HG02981 (cell line): Measurements from ENCODE around the gene ELFN2.
"Not testable (repeated sequence)": the region's sequence is repeated elsewhere in the genome, so short reads cannot be mapped to it uniquely, and the experiment has no call there.

ENCODE experiments used
- ATAC-seq: cut with Tn5 transposase; IDR thresholded peaks from one replicate; pipeline ENCODE4 v1.9.1; 2021; ENCODE audit warnings: mild to moderate bottlenecking, moderate library complexity; ENCODE audit not compliant: unreplicated experiment

The ELFN2 gene

DNA sequence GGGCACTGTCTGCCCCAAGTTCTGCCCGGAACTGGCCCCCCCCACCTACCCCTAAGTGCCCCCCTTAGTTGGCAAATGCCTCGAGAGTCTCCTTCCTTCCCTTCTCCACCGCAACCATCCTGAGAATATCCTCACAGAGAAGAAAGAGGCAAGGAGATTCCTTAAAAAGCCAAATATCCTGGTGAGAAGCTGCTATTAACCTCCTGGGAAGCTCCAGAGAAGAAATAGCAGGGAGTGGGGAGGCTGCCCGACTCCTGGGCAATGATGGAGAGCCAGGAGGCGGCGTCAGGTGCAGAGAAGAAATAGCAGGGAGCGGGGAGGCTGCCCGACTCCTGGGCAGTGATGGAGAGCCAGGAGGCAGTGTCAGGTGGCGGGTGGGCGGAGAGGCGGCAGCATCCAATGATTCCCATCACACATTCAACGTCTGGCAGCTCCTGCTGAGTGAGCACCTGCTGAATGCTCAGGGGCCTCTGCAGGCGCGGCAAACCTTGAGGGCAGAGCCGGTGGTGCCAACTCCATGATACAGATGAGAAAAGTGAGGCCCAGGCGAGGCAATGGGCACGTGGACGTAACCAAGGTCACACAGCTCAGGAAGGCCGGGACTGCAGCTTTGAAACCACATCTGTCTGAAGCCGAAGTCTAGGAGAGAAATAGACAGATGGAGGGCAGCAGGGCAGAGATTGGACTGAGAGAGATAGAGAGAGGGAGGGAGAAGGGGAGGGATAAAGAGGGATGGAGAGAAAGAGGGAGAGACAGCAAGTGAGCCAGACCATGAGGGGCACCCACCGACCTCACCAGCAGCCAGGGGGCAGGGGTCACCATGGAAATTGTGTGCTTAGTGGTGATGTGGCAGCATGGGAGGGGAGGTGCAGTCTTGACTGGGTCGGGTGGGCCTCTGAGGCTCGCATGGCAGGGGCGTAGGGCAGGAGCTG is 86.7 kb downstream of the ELFN2 start:
- ATAC-seq, result no peak

DNA sequence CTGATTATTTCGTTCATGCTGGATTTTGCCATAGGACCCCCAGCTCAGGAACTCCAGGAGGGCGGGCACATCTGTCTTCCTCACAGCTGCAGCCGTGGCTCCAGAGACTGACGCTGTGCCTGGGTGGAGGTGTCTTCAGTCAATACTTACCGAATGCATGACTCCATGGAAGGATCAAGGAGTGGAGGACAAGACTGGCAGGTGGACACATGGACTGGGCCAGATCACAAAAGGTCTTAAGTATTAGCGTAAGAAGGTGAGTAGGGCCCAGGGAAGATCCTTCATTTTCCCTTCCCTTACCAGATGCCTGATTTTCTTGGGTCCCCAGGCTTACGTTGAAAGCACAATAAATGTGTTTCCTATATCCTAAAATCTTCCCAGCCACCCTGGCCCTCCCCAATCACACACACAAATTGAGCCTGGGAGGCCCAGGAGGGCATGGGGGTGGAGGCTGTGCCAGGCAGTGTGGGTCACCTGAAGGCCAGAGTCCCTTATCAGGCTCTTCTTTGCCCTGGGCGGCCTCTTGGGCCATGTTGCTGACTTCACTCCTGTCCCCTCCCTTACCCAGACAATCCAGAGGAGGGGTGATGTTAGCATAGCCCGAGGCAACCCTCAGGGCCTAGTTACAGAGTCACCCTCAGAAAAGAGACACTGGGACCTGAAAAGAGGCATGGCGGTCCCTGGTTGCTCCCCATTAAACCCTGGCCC is 88.6 kb downstream of the ELFN2 start:
- ATAC-seq, result no peak

DNA sequence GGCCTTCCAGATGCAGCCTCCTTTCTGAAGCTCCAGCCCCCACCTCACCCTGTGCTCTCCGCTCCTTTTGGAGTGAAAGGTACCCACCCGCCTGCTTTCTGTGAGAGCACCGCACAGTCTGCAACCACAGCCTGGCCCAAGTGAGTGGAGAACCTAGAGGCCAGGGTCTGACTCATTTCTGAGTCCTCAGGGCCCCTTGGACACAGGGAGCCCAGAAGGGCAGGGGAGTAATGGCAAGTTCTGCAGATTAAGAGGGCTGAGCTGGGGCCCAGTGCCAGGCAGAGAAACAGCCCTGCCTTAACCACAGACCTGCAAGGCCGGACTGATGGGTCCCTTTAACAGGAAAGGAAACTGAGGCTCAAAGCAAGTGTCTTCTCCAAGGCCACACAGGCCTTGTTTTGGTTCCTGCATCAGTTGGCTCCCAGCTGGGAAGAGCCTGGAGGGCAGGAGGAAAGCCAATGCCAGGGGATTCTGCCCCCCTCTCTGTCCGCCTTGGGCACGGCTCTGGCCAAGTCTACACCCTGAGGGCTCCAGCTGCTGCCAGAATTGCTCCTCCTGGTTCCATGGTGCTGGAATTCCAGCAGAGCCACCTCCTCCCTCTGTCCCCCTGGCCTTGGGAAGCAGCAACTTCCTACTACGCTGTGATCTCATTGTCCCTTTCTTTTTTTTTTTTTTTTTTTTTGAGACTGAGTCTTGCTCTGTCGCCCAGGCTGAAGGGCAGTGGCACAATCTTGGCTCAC is 89.9 kb downstream of the ELFN2 start:
- ATAC-seq, result no peak

DNA sequence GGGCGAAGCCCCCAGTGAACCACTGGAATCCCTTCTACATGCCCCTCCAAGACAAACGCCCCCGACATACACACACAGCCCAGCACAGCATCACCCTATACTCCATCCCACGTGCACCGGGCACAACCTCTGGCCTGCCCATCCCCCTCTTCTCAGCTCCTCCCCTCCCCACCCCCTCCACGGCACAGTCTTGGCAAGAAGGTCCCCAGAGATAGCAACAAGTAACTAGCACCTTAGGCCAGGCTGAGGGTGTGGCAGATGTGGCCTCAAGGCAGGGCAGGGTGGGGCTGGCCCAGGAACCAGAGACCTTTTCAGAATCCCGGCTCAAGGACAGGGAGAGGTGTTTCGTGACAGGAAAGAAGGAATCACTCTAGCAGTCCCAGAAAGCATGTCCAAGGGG is 90.7 kb downstream of the ELFN2 start:
- ATAC-seq, result no peak

DNA sequence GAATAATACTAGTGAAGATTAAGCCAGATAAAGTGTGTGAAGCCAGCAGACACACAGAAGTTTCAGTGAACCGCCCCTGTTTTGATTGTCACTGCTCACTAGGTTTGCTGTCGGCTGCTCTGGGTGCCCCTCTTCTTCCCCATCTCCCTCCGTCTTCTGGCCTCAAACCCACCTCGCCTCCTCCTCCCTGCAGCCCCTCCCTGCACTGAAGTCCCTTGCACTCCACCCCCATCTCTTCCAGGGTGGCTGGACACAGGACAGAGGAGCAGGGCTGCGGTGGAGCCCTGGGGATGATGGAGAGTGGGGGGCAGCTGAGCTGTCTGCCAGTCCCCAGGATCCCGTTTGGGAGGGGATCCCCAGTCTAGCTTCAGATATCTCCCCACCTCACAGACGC is 91.5 kb downstream of the ELFN2 start:
- ATAC-seq, result no peak

DNA sequence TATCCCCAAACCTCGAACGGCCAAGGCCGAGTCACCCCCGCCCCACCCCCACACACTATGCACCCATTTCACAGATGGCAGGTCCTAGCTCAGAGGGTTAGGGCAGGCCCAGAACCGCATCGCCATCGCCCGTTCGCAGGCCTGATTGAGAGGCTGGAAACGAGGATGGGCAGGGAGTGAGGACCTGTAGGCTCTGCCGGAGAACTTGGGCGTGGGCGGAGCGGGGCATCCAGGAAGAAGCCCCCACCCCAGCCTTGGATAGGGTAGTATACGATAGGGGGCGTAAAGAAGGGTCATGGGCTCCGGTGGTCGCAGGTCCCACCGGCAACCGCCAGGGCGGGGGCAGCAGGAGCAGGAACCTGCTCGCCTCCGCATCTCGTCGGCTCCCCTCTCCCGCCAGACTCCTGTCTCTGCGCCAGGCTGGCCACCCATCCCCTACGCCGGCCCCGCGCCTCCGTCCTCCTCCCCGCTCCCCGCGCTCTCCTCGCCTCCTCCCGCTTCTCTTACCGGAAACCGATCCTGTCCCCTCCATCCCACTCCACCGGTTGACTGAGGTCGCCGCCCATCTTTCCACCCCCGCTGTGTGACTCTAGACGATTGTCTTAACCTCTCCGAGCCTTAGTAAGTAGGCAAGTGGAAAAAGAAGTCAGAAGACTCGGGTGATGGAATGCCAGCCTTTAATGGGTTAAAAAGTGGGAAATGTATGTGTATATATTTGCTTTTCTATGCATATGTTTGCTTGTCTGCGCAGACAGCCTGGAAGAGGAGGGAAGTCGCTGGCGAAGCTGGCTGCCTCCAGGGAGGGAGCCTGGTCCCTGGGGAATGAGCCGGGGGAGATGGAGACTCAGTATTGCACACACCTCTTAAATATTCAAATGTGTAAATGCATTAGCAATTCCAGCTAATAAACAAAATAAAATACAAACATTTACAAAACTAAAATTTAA is 92.1 kb downstream of the ELFN2 start:
- no peak for ATAC-seq

DNA sequence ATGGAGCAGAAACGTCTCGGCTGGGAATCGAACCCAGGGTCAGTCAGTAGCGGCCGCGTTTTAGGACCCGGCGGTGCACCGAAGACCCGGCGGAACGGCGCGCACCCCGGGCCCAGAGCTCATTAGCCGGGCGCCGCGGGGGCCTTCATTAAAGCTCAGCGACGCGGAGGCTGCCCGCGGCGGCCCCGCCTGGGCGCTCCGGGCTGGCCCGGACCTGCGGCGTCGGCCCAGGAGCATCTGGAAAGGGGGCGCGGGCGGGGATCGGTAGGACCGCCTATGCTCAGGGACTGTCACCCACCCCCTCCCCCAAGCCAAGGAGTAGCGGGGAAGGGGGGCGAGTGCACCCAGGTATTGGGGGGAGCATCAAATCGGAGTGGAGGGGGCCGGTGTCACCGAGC is 92.8 kb downstream of the ELFN2 start:
- ATAC-seq, result no peak

DNA sequence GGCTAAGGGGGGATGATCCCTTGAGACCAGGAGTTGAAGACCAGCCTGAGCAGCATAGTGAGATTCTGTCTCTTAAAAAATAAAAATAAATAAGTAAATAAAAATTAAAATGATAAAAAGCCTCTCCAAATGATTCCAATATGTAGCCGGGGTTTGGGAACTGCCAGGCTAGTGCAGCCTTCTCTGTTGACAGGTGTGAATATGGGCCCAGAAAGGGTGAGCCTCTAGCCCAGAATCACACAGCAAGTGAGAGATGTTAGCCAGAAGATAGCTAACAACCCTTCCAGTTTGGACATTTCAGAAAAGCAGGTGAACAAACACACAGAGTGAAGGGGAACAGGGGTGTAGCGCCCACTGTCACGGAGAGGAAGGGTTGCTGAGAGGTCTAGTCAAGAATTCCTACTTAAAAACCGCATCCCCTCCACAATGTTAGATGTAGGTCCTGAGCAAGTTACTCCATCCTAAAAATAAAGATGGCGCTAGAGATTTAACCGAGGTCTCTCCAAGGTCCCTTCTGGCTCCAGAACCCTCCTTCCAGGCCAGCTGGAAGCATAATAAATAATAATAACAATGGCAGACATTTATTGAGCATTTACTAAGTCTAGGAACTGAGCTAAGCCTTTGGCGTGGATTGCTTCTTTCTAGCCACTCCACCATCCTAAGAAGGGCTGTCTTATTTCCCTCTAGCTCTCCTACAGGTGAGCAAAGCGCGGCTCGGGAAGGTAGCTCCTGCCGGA is 93.4 kb downstream of the ELFN2 start:
- ATAC-seq, result no peak

DNA sequence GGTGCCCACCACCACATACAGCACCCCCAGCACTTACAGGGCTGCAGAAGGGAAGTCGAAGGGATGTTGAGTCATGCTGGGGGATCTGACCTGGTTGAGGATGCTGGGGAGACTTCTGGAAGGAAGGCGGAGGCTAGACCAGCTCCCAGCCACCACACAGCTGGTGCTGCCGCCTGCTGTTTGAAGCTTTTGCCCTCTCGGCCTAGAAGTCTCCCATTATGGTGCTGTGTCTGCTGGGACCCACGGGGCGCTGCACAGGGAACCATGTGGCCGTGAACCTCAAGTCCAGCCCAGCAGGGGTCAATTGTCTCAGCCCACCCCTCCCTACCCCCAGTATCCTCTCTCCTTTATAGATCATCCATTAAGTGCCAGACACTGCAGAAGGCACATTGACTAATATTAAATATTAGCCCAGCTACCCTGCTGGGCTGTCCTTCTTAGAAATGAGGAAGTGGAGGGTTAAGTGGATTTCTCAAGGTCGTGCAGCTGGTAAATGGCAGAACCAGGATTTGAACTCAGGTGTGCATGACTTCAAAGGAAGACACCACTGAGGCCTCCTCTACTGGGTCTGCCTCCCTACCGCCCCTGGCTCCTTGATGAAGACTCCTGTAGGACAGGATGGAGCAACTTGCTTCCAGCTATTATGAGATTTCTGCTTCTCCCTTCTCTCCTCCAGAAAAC is 95.3 kb downstream of the ELFN2 start:
- no peak for ATAC-seq

DNA sequence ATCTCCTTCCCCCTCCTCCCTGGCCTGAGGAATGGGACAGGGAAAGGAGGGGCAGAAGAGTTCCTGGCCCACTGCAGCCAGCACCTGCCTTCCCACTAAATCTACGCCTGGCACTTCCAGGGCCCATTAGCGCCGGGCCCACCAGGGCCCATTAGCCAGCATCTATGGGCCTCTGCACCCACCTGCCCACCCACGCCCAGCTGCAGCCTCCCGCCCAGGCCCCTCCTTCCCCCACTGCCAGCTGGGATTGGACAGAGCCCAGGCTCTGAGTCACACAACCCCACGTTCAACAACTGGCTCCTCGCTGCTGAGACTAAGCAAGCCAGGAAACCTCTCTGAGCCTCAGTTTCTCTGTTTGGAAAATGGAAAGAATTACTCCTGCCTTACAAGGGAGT is 96.2 kb downstream of the ELFN2 start:
- ATAC-seq, result no peak

DNA sequence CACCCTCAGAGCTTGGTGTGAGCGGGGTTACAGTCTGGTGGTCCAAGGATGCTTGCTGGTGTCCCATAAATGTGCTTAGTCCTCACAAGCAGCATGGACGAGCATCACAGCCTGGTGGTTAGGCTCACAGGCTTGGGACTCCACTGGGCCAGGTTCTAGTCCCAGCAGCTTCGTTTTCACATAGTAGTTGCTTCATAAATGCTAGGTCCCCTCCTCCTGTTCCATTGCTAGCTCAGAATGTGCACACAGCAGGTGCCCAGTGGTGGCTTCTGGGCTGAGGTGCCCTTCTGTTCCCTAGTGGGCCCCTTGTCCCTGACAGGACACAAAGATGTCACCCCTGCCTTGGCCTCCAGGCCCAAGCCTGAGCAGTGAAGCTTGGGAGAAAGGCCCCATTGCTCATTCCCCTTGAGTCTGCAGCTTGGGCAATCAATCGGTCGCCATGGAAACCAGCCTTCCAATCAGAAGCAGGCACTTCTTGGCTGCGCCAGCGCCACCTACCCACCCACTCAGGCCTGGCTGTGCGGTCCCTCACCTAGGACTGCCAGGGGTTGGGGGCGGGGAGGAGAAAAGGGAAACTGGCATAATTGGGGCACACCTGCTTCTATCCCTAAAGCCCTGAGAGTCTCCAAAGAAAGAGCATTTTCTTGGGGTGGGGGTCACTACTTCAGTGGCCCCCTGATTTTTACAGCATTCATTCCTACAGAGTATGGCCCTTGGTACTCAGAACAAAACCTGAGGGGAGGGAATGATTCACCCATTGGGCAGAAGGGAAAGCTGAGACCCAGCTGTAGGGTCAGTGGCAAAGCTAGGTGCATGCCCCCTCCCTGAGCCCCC is 96.9 kb downstream of the ELFN2 start:
- no peak for ATAC-seq

DNA sequence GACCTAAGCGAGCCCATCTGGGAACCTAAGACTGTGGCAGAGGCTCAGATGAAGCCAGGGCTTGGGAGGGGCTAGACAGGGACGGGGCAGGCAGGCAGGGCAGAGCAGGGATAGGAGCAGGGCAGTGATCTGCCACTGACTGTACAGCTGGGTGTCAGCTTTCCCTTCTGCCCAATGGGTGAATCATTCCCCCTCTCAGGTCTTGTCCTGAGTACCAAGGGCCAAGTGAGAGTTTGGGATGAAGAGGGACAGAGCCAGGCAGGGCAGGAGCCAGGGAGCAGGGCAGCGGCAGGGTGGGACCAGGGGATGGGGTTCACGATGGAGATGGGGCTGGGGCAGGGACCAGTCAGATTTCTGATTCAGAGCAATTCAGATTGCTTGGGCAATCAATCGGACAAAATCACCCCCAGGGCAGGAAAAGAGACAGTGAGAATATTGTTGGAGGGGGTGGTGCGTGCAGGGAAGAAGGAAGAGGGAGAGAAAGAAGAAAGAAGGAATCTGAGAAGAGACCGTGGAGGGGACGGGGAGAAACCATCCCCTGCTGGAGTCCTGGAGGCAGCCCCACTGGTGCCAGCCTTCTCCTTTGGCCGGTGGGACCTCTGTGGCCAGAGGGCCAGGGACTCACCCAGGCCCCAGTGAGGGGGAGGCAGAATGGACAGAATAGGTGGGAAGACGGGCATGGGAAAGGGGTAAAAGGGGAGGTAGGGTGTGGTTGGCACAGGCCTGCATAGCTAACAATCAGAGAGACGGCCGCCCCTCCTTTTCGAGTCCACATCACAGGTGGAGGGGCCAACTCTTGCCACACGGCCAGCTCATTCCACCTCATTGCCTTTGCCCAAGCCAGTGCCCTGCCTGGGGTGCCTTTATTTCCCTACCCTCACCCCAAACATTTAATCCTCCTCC is 97.8 kb downstream of the ELFN2 start:
- ATAC-seq, result no peak

DNA sequence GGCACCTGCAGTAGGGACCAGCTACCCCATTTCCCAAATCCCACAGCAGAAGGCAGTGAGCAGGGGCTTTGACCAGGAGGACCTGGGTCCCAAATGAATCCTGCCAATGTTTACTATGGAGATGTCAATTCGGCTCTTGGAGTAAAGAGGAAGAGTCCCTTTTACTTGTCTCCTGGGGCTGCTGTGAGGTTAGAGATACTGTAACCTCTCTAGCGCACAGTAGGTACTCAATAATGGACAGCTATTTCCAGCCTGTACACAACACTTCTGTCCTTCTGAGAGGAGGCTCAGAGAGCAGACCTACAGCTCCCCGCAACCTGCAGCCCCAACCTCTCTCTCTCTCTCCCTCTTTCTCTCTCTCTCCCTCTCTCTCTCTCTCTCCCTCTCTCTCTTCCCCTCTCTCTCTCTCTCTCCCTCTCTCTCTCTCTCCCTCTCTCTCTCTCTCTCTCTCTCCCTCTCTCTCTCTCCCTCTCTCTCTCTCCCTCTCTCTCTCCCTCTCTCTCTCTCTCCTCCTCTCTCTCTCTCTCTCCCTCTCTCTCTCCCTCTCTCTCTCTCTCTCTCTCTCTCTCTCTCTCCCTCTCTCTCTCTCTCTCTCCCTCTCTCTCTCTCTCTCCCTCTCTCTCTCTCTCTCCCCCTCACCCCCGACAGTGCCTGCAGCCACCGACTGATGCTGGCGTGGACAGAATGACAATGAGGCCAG is 98.6 kb downstream of the ELFN2 start:
- not testable (repeated sequence) for ATAC-seq

DNA sequence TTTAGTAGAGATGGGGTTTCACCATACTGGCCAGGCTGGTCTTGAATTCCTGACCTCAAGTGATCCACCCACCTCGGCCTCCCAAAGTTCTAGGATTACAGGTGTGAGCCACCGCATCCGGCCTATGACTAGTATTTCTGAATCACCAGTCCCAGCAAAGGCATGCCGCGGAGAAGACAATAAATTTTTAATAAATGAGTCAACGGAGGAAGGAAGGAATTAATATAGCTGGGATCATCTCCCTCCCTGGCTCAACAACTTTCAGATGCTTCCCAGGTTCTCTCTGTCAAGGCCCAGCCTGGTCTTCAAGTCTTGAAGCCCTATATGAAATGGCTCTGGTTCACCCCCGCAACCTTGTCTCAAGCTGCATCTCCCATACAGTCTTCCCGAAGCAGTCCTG is 99.3 kb downstream of the ELFN2 start:
- no peak for ATAC-seq

DNA sequence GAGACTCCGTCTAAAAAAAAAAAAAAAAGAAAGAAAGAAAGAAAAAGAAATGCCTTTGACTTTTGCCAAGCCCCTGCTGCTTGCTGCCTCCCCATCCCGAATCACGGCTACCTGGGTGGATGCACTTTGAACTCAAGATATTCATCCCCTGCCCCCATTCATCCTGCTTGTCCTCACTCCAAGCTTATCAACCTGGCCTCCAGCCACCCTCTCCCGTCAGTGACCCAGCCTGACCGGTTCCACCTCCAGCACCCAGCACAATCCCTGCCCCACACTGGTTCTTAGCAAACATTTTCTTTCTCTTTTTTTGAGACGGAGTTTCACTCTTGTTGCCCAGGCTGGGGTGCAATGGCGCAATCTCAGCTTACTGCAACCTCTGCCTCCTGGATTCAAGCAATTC is 100.6 kb downstream of the ELFN2 start:
- no peak for ATAC-seq

DNA sequence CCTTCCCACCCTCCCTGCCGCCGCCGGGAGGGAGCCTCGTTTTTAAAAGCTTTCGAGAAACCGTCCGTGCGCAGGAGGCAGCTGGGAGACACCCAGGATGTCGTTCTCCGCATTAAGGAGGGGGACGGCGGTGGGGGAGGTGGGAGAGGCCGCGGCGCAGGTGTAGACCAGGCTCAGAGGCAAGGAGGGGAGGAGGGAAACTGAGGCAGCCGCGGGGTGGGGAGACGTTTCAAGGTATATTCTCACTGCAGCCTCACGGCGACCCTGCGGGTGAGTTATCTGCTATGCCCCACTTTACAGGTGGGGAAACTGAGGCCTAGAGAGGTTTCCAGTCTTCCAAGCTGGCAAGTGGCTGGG is 102.3 kb downstream of the ELFN2 start:
- ATAC-seq, result no peak
